ENCODE data around the gene GRID1.

GRCh38 chr10:86104156-86104555 is 262.4 kb downstream of the GRID1 start:
- TF ChIP-seq HMGXB4 (CRISPR knock-in tag; IDR thresholded peaks at IDR 0.05), result no peak
- TF ChIP-seq ZNF174 (CRISPR knock-in tag; IDR thresholded peaks at IDR 0.05), result no peak
